Measurements from ENCODE around the gene AKAP13.

AKAP13 gene

DNA sequence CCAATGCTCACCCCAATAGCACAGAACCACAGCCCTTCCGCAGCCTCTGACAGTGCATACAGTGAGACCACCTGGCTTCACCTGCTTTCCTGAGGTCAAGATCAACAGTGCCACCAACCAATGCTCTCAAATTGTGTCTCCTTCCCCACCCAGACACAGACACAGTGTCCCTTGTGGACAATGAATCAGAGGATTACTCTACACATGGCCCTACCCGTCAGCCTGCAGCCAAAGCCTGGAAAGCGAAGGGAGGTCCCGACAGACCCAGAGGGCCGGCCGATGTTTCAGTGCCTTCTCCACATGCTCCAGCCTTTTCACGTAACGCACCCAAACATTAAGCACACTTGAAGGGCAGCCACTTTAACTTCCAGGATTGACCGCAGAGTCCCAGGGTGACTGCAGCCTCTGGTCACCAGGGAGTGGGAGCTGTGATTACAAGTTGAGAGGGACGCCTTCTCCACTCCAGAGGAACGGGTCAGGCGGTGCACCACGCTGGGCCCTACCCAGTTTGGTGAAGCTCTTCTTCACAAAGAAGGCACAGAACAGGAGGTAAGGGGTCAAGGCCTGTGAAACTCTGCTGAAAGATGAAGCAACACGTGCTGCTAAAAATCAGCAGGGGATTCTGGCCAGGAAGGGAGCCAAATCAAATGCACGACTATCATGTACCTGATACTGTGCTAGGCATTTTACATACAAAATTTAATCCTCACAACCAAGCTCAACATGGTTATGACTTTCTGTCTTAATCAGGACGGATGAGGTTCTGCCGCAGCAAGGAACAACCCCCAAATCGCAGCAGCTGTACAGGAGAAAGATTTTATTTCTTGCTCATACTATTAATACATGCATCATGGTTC, 397.1 kb downstream of the AKAP13 start:
- Histone ChIP-seq H3K9me3 (ENCODE audit: insufficient read depth, low read length) (no peaks in the 10 kb centered on the region), H3K36me3 (replicated peaks; ENCODE audit: low read depth, low read length) (no peaks in the 10 kb centered on the region), H3K79me2 (ENCODE audit: low read length) (peaks cover 15% of the 10 kb centered on the region), H3K4me1 (ENCODE audit: low read length) (no peaks in the 10 kb centered on the region), H3K4me2 (ENCODE audit: low read length) (no peak overlapping the region), H2AFZ (ENCODE audit: low read depth, low read length) (no peak overlapping the region), H3K4me3 (ENCODE audit: low read length) (no peak overlapping the region), H3K27ac (ENCODE audit: low read length) (no peak overlapping the region), H4K20me1 (ENCODE audit: insufficient read depth, low read length) (peaks cover 20% of the 10 kb centered on the region), H3K27me3 (ENCODE audit: low read depth, low read length) (no peaks in the 10 kb centered on the region), H3K9ac (ENCODE audit: low read length) (no peak overlapping the region)
- TF ChIP-seq, protein P1, sequence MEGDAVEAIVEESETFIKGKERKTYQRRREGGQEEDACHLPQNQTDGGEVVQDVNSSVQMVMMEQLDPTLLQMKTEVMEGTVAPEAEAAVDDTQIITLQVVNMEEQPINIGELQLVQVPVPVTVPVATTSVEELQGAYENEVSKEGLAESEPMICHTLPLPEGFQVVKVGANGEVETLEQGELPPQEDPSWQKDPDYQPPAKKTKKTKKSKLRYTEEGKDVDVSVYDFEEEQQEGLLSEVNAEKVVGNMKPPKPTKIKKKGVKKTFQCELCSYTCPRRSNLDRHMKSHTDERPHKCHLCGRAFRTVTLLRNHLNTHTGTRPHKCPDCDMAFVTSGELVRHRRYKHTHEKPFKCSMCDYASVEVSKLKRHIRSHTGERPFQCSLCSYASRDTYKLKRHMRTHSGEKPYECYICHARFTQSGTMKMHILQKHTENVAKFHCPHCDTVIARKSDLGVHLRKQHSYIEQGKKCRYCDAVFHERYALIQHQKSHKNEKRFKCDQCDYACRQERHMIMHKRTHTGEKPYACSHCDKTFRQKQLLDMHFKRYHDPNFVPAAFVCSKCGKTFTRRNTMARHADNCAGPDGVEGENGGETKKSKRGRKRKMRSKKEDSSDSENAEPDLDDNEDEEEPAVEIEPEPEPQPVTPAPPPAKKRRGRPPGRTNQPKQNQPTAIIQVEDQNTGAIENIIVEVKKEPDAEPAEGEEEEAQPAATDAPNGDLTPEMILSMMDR (IDR thresholded peaks at IDR 0.05; ENCODE audit: low read depth, low read length): no peak

DNA sequence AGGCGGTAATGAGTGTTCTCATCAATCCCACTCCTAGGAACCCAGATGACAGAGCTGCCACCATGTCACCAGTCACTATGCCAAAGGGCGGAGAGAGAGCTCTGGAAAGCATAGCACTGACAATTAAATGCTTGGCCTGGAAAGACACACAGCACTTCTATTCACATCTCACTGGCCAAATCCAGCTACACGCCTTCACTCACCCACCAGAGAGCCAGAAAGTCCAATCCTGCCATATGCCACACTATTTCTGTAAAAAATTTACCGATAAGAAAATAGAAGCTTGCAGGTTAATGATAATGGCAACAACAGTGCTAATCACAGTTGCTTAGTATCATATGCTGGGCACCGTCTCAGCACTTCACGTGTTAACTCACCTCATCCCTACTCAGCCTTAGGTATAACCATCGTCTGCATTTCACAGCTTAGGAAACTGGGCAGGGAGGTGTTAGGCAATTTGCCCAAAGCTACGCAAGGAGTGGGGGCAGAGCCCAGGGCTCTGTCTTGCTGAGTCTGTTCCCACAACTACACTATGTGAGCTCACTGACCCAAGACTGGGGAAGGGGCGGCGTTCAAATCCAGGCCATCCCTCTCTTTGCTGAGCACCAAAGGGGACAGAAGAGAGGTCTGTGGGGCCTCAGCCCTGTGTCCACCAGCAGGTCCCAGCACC, 397.8 kb downstream of the AKAP13 start:
- Histone ChIP-seq H3K27me3 (ENCODE audit: low read depth, low read length) (no peaks in the 10 kb centered on the region), H3K79me2 (ENCODE audit: low read length) (peaks cover 13% of the 10 kb centered on the region), H4K20me1 (ENCODE audit: insufficient read depth, low read length) (peaks cover 20% of the 10 kb centered on the region), H3K4me3 (ENCODE audit: low read length) (no peak overlapping the region), H3K36me3 (replicated peaks; ENCODE audit: low read depth, low read length) (no peaks in the 10 kb centered on the region), H3K9me3 (ENCODE audit: insufficient read depth, low read length) (no peaks in the 10 kb centered on the region), H3K27ac (ENCODE audit: low read length) (no peak overlapping the region), H3K4me1 (ENCODE audit: low read length) (no peaks in the 10 kb centered on the region), H3K4me2 (ENCODE audit: low read length) (no peak overlapping the region), H3K9ac (ENCODE audit: low read length) (no peak overlapping the region), H2AFZ (ENCODE audit: low read depth, low read length) (no peak overlapping the region)
- TF ChIP-seq EZH2phosphoT487 (IDR thresholded peaks at IDR 0.05; ENCODE audit: low read depth): no peak
- TF ChIP-seq, protein P1 (IDR thresholded peaks at IDR 0.05; ENCODE audit: low read depth, low read length): no peak

DNA sequence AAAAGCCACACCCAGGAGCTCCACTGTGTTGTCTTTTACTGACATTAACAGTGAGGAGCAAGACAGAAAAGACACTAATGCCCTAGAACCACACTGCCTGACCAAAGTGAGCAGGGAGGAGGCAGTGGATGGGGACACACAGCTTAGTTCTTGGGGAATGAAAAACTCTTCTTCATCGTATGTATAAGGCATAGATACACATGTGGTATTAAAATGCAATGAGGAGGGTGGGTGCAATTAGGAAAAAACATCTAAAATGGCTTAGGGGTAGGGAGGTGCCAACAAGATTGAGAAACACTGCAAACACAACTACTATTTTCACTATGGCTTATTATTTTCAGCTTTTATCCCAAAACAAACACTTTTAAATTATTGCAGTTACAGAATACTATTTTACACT, 398.8 kb downstream of the AKAP13 start:
- TF ChIP-seq EZH2phosphoT487 (IDR thresholded peaks at IDR 0.05; ENCODE audit: low read depth): no peak
- TF ChIP-seq, protein P1 (IDR thresholded peaks at IDR 0.05; ENCODE audit: low read depth, low read length): no peak
- no peak overlapping the region for H2AFZ ChIP-seq (ENCODE audit: low read depth, low read length)
- H3K4me1 ChIP-seq (ENCODE audit: low read length): no peaks in the 10 kb centered on the region
- H3K79me2 ChIP-seq (ENCODE audit: low read length): peaks cover 8% of the 10 kb centered on the region
- no peaks in the 10 kb centered on the region for H3K36me3 ChIP-seq (replicated peaks; ENCODE audit: low read depth, low read length)
- H4K20me1 ChIP-seq (ENCODE audit: insufficient read depth, low read length): peaks cover 14% of the 10 kb centered on the region; the same call in 1 of the 2 replicates
- H3K4me3 ChIP-seq (ENCODE audit: low read length): no peak overlapping the region
- H3K27me3 ChIP-seq (ENCODE audit: low read depth, low read length): no peaks in the 10 kb centered on the region
- no peak overlapping the region for H3K9ac ChIP-seq (ENCODE audit: low read length)
- H3K4me2 ChIP-seq (ENCODE audit: low read length): no peak overlapping the region
- H3K9me3 ChIP-seq (ENCODE audit: insufficient read depth, low read length): no peaks in the 10 kb centered on the region
- no peak overlapping the region for H3K27ac ChIP-seq (ENCODE audit: low read length)

DNA sequence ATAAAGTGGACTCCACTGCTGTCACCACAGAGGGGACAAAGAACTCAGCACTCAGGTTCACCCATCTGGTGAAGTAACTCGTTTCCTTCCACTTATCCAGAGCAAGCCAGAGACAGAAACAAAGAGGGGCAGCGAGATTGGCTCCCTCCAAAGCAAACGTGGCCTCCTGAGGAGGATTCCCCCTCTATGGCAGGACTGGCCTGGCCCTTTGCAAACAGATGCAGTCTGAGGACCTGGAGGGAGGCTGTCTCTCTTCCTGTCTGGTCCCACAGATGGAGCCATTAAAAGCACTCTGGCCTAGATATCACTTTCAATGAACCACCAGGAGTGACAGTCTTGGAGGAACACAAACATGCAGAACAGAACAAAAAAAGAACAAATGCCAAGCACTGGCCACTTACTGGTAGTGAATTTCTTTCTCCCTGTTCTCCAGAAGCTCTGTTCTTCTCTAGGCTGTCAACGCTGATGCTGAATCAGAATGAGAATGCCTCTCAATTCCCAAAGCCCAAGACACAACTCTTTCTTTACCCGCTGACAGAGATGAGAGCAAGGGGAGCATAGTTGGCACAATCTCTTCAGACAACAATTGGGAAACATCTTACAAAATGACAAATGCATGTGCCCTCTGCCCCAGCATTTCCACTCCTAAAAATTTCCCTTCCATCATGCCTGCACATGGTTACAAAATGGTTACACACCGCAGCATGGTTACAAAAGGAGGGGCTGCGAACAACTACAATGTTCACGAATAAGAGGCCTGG, 400.0 kb downstream of the AKAP13 start:
- Histone ChIP-seq H2AFZ (ENCODE audit: low read depth, low read length) (no peak overlapping the region), H3K27me3 (ENCODE audit: low read depth, low read length) (no peaks in the 10 kb centered on the region), H3K9me3 (ENCODE audit: insufficient read depth, low read length) (no peaks in the 10 kb centered on the region), H3K4me2 (ENCODE audit: low read length) (no peak overlapping the region), H3K4me3 (ENCODE audit: low read length) (no peak overlapping the region), H3K36me3 (replicated peaks; ENCODE audit: low read depth, low read length) (no peaks in the 10 kb centered on the region), H4K20me1 (ENCODE audit: insufficient read depth, low read length) (peaks cover 11% of the 10 kb centered on the region; the same call in 1 of the 2 replicates), H3K4me1 (ENCODE audit: low read length) (no peaks in the 10 kb centered on the region), H3K9ac (ENCODE audit: low read length) (no peak overlapping the region), H3K79me2 (ENCODE audit: low read length) (peaks cover 2% of the 10 kb centered on the region), H3K27ac (ENCODE audit: low read length) (no peak overlapping the region)
- TF ChIP-seq, protein P1 (IDR thresholded peaks at IDR 0.05; ENCODE audit: low read depth, low read length): no peak
- no peak for TF ChIP-seq EZH2phosphoT487 (IDR thresholded peaks at IDR 0.05; ENCODE audit: low read depth)

All from OCI-LY3 (cell line).